ENCODE measurements around the gene TCF4.

DNA sequence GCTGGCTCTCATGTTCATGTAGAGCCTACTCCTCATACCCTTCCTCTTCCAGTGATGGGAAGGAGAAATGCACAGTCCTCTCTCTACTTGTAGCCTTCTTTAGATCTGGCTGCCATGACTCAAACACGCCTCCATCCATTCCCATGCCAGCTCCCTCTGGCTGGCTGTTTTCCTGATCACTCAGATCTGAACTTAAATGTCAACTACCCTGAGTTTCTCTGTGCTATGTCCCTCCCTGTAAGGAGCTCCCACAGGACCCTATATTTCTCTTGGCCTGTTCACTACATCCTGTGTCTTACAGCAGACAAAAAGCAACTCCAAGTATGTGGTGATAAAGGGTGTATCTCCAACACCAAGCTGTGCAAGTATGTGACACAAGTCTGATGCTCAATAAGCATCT is 152.4 kb downstream of the TCF4 start:
- no peak for TF ChIP-seq EZH2phosphoT487 (IDR thresholded peaks at IDR 0.05; ENCODE audit: borderline replicate concordance, low read depth, low read length)
- TF ChIP-seq, protein P1, sequence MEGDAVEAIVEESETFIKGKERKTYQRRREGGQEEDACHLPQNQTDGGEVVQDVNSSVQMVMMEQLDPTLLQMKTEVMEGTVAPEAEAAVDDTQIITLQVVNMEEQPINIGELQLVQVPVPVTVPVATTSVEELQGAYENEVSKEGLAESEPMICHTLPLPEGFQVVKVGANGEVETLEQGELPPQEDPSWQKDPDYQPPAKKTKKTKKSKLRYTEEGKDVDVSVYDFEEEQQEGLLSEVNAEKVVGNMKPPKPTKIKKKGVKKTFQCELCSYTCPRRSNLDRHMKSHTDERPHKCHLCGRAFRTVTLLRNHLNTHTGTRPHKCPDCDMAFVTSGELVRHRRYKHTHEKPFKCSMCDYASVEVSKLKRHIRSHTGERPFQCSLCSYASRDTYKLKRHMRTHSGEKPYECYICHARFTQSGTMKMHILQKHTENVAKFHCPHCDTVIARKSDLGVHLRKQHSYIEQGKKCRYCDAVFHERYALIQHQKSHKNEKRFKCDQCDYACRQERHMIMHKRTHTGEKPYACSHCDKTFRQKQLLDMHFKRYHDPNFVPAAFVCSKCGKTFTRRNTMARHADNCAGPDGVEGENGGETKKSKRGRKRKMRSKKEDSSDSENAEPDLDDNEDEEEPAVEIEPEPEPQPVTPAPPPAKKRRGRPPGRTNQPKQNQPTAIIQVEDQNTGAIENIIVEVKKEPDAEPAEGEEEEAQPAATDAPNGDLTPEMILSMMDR (conservative IDR thresholded peaks at IDR 0.05; ENCODE audit: low read length): no peak

Data from OCI-LY7 (cell line).